ENCODE measurements around the gene RGS10. TPM values are rescaled to one million over a fixed set of nuclear protein-coding genes. Genes with fewer than 3 reads are reported as not detected.
"Not testable (repeated sequence)": the region's sequence is repeated elsewhere in the genome, so short reads cannot be mapped to it uniquely, and the experiment has no call there.

The RGS10 gene
- total RNA-seq, 1 experiment from 2014 or later = 10.8 TPM

GRCh38 chr10:119466076-119466475, 76.4 kb downstream of the RGS10 start:
- peaks cover 19% of the 10 kb centered on the region for H3K4me1 Mint-ChIP-seq (ENCODE audit: low read depth, unreplicated experiment)
- CTCF ChIA-PET = no interaction called here
- no TSS peak for BruUV-seq (replicated peaks)
- peaks cover 5% of the 10 kb centered on the region for H3K9me3 Mint-ChIP-seq (ENCODE audit: low read depth, unreplicated experiment)
- no peak overlapping the region for H3K27ac Mint-ChIP-seq (ENCODE audit: unreplicated experiment)
- H3K36me3 Mint-ChIP-seq (ENCODE audit: insufficient read depth, unreplicated experiment) = no peaks in the 10 kb centered on the region
- DNase-seq = no peak
- no peak for TF ChIP-seq CTCF (IDR thresholded peaks at IDR 0.05; ENCODE audit: unreplicated experiment)
- no peaks in the 10 kb centered on the region for H3K27me3 Mint-ChIP-seq (ENCODE audit: unreplicated experiment)
- H3K4me3 Mint-ChIP-seq (ENCODE audit: low read depth, unreplicated experiment) = no peak overlapping the region
- intact Hi-C loops (cut with micrococcal nuclease; ENCODE audit: unreplicated experiment) = no loop called here

- intact Hi-C loops (cut with micrococcal nuclease; ENCODE audit: unreplicated experiment) = no loop called here
- Mint-ChIP-seq H3K9me3 (ENCODE audit: low read depth, unreplicated experiment) (peaks cover 5% of the 10 kb centered on the region), H3K36me3 (ENCODE audit: insufficient read depth, unreplicated experiment) (no peaks in the 10 kb centered on the region), H3K27me3 (ENCODE audit: unreplicated experiment) (no peaks in the 10 kb centered on the region), H3K4me1 (ENCODE audit: low read depth, unreplicated experiment) (peaks cover 28% of the 10 kb centered on the region), H3K27ac (ENCODE audit: unreplicated experiment) (no peak overlapping the region), H3K4me3 (ENCODE audit: low read depth, unreplicated experiment) (no peak overlapping the region)
- CTCF ChIA-PET = no interaction called here
- no peak for TF ChIP-seq CTCF (IDR thresholded peaks at IDR 0.05; ENCODE audit: unreplicated experiment)
- DNase-seq = no peak
- BruUV-seq (replicated peaks) = no TSS peak
Observed at GRCh38 chr10:119465085-119465484, 77.4 kb downstream of the RGS10 start.

DNA sequence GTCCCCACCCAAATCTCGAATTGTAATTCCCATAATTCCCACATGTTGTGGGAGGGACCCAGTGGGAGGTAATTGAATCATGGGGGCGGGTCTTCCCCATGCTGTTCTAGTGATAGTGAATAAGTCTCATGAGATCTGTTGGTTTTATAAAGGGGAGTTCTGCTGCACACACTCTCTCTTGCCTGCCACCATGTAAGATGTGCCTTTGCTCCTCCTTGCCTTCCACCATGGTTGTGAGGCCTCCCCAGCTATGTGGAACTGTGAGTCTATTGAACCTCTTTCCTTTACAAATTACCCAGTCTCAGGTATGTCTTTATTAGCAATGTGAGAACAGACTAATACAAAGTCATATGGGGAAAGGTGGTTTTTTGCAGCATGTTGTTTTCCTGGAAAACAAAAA, 79.3 kb downstream of the RGS10 start:
- CTCF ChIA-PET; BruUV-seq (replicated peaks); H3K27me3 Mint-ChIP-seq (ENCODE audit: unreplicated experiment): not testable (repeated sequence)

GRCh38 chr10:119462773-119463172, 79.7 kb downstream of the RGS10 start:
- CTCF ChIA-PET = no interaction called here
- no peak for DNase-seq
- Mint-ChIP-seq H3K36me3 (ENCODE audit: insufficient read depth, unreplicated experiment) (no peaks in the 10 kb centered on the region), H3K4me3 (ENCODE audit: low read depth, unreplicated experiment) (no peak overlapping the region), H3K27ac (ENCODE audit: unreplicated experiment) (no peak overlapping the region), H3K4me1 (ENCODE audit: low read depth, unreplicated experiment) (peaks cover 29% of the 10 kb centered on the region), H3K9me3 (ENCODE audit: low read depth, unreplicated experiment) (peaks cover 5% of the 10 kb centered on the region), H3K27me3 (ENCODE audit: unreplicated experiment) (no peaks in the 10 kb centered on the region)
- intact Hi-C loops (cut with micrococcal nuclease; ENCODE audit: unreplicated experiment) = no loop called here
- TF ChIP-seq CTCF (IDR thresholded peaks at IDR 0.05; ENCODE audit: unreplicated experiment) = no peak
- no TSS peak for BruUV-seq (replicated peaks)

More for the DNA sequence above, 79.3 kb downstream of the RGS10 start:
- DNase-seq; H3K9me3 Mint-ChIP-seq (ENCODE audit: low read depth, unreplicated experiment); H3K27ac Mint-ChIP-seq (ENCODE audit: unreplicated experiment); H3K4me3 Mint-ChIP-seq (ENCODE audit: low read depth, unreplicated experiment); H3K36me3 Mint-ChIP-seq (ENCODE audit: insufficient read depth, unreplicated experiment); intact Hi-C loops (cut with micrococcal nuclease; ENCODE audit: unreplicated experiment): not testable (repeated sequence)
- H3K4me1 Mint-ChIP-seq (ENCODE audit: low read depth, unreplicated experiment) = peaks cover 29% of the 10 kb centered on the region

DNA sequence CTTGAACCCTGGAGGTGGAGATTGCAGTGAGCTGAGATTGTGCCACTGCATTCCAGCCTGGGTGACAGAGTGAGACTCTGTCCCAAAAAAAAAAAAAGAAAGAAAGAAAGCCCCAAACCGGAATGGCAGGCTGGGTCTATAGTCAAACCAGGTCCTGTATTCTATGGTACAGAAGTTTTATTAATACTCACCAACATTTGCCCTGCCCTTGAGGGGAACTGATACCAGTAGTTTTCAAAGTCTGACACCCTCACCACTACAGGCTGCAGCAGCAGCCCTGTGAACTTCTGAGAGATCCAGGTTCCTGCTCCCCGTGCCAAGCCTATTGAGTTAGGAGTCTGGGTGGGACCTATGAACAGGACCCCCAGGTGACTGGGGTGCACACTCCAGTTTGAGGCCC, 80.6 kb downstream of the RGS10 start:
- intact Hi-C loops (cut with micrococcal nuclease; ENCODE audit: unreplicated experiment) = no loop called here
- Mint-ChIP-seq H3K4me1 (ENCODE audit: low read depth, unreplicated experiment) (peaks cover 29% of the 10 kb centered on the region), H3K4me3 (ENCODE audit: low read depth, unreplicated experiment) (no peak overlapping the region), H3K9me3 (ENCODE audit: low read depth, unreplicated experiment) (peaks cover 5% of the 10 kb centered on the region), H3K36me3 (ENCODE audit: insufficient read depth, unreplicated experiment) (no peaks in the 10 kb centered on the region), H3K27me3 (ENCODE audit: unreplicated experiment) (no peaks in the 10 kb centered on the region), H3K27ac (ENCODE audit: unreplicated experiment) (no peak overlapping the region)
- CTCF ChIA-PET = interaction anchor here (0.7 kb wide), 1 partner anchor 19 kb away, joined by 5 read pairs; no protein-coding TSS in a partner anchor
- DNase-seq = no peak
- no TSS peak for BruUV-seq (replicated peaks)
- no peak for TF ChIP-seq CTCF (IDR thresholded peaks at IDR 0.05; ENCODE audit: unreplicated experiment)
